B cell (primary cell): ENCODE data around the gene JAG2. TPM values are rescaled to one million over a fixed set of nuclear protein-coding genes. Genes with fewer than 3 reads are reported as not detected.

ENCODE experiments used
- ATAC-seq: fragments of 200-7000 bp; cut with Tn5 transposase; one replicate; pipeline ENCODE4 v1.10.0; 2021; ENCODE audit warnings: low read depth, mild to moderate bottlenecking, moderate number of reproducible peaks, moderate library complexity
- CTCF ChIA-PET: fragments of 350-600 bp; sonication (Branson Sonifier 250); formaldehyde crosslinking; loops from one replicate; lab custom pipeline; 2021; ENCODE audit warnings: antibody characterized with exemption, inconsistent platforms; lab: Charles Lee
- POLR2A ChIA-PET: fragments of 350-600 bp; sonication (Branson Sonifier 250); formaldehyde crosslinking; loops from one replicate; lab custom pipeline; 2021; ENCODE audit warnings: antibody characterized with exemption; lab: Charles Lee
- DNase-seq: peaks from one replicate; pipeline ENCODE4 v3.0.0; 2013
- H2AFZ ChIP-seq: 2 replicates; pipeline ENCODE4 v1.6.1; 2012; ENCODE audit warnings: mild to moderate bottlenecking, low read depth, low read length; ENCODE audit not compliant: insufficient read depth, poor library complexity, severe bottlenecking
- H3K27ac ChIP-seq, 2 donors: 1 replicate in 1 of 2; 2 replicates in 1 of 2; pipeline ENCODE4 v1.5.1; 2012 to 2013; ENCODE audit warnings: low read length in 2 of 2, mild to moderate bottlenecking in 2 of 2, moderate library complexity in 1 of 2
- H3K27me3 ChIP-seq, 4 experiments: fragments of 200-600 bp in 1 of 4; sonication (generic) in 1 of 4; replicated peaks in 1 of 4; 1 replicate in 2 of 4; 2 replicates in 2 of 4; pipeline versions ENCODE4 v1.6.1 to v1.7.0; 2013 to 2016; ENCODE audit warnings: low read length in 3 of 4, mild to moderate bottlenecking in 2 of 4, mixed read lengths in 1 of 4, moderate library complexity in 1 of 4; ENCODE audit not compliant: insufficient read depth in 4 of 4, control insufficient read depth in 3 of 4; ENCODE audit errors: control extremely low read depth in 1 of 4
- H3K36me3 ChIP-seq, 2 experiments: replicated peaks in 1 of 2; 1 replicate in 1 of 2; 2 replicates in 1 of 2; pipeline versions ENCODE4 v1.6.1 to v1.7.1; 2013; ENCODE audit warnings: low read length in 1 of 2; ENCODE audit not compliant: insufficient read depth in 2 of 2, control insufficient read depth in 1 of 2; ENCODE audit errors: control extremely low read depth in 1 of 2, extremely low read depth in 1 of 2
- H3K4me1 ChIP-seq, 2 donors: fragments of 200-600 bp in 1 of 2; sonication (generic) in 1 of 2; 1 replicate in 1 of 2; 2 replicates in 1 of 2; pipeline versions ENCODE4 v1.5.1 to v1.6.1; 2013 to 2017; ENCODE audit warnings: low read length in 2 of 2; ENCODE audit not compliant: control insufficient read depth in 2 of 2, insufficient read depth in 2 of 2
- H3K4me2 ChIP-seq: replicated peaks from 2 replicates; pipeline ENCODE3; 2012; ENCODE audit warnings: mild to moderate bottlenecking, low read depth, low read length; ENCODE audit not compliant: poor library complexity, severe bottlenecking
- H3K4me3 ChIP-seq, 5 experiments: fragments of 200-600 bp in 1 of 5; sonication (generic) in 1 of 5; 1 replicate in 3 of 5; 2 replicates in 2 of 5; pipeline versions ENCODE4 v1.5.1 to v1.7.0; 2011 to 2016; ENCODE audit warnings: low read length in 4 of 5, mild to moderate bottlenecking in 4 of 5, low read depth in 2 of 5, control low read depth in 1 of 5, moderate library complexity in 1 of 5; ENCODE audit not compliant: insufficient read depth in 1 of 5; ENCODE audit errors: control extremely low read depth in 1 of 5, extremely low read depth in 1 of 5
- H3K79me2 ChIP-seq: fragments of 200-600 bp; sonication (generic); one replicate; pipeline ENCODE4 v1.6.0; 2016; ENCODE audit warnings: low read length; ENCODE audit not compliant: control insufficient read depth, insufficient read depth
- H3K9ac ChIP-seq: fragments of 200-600 bp; sonication (generic); 2 replicates; pipeline ENCODE4 v1.6.1; 2017; ENCODE audit warnings: mild to moderate bottlenecking, low read length, moderate library complexity
- H3K9me3 ChIP-seq, 3 donors: one replicate each; pipeline versions ENCODE4 v1.6.1 to v1.7.1; 2013; ENCODE audit warnings: low read length in 2 of 3; ENCODE audit not compliant: control insufficient read depth in 2 of 3, insufficient read depth in 1 of 3; ENCODE audit errors: control extremely low read depth in 1 of 3
- H4K20me1 ChIP-seq: 2 replicates; pipeline ENCODE4 v1.6.0; 2012; ENCODE audit warnings: mild to moderate bottlenecking, low read length; ENCODE audit not compliant: insufficient read depth, control insufficient read depth, poor library complexity, severe bottlenecking
- H3K27ac Mint-ChIP-seq: one replicate; pipeline ENCODE4 v1.8.0; 2021; ENCODE audit warnings: mixed read lengths
- H3K27me3 Mint-ChIP-seq: one replicate; pipeline ENCODE4 v1.8.0; 2021; ENCODE audit warnings: mixed read lengths
- H3K4me1 Mint-ChIP-seq: one replicate; pipeline ENCODE4 v1.8.0; 2021; ENCODE audit warnings: mixed read lengths
- H3K4me3 Mint-ChIP-seq: one replicate; pipeline ENCODE4 v1.8.0; 2021; ENCODE audit warnings: mixed read lengths
- H3K9me3 Mint-ChIP-seq: one replicate; pipeline ENCODE4 v1.8.0; 2022; ENCODE audit warnings: mixed read lengths; ENCODE audit not compliant: insufficient read depth
- CTCF ChIP-seq: fragments of 200-600 bp; IDR thresholded peaks from one replicate; pipeline ENCODE4 v1.8.0; 2022; ENCODE audit warnings: antibody characterized with exemption, mild to moderate bottlenecking
- EZH2 ChIP-seq: IDR thresholded peaks from 2 replicates; pipeline ENCODE4 v1.6.1; 2012; ENCODE audit warnings: borderline replicate concordance, low read depth, mild to moderate bottlenecking, moderate library complexity, low read length; ENCODE audit not compliant: insufficient read depth, poor library complexity, severe bottlenecking
- WGBS: methylation state at CpG from one replicate; pipeline ENCODE4 v1.1.5; 2013; ENCODE audit warnings: missing lambda C conversion rate; ENCODE audit not compliant: insufficient coverage; 5-methylcytosine and 5-hydroxymethylcytosine counted together
- intact Hi-C: fragments of 100-400 bp; cut with micrococcal nuclease; formaldehyde crosslinking; loops from one replicate; pipeline ENCODE4 v1.10.0; 2022
- polyA plus RNA-seq: library from polyadenylated mRNA; depleted of rRNA; stranded (reverse); fragments of >200 nt; gene quantifications from 2 replicates; pipeline ENCODE4 v1.2.3, GENCODE V29; 2012
- total RNA-seq, 2 donors: library from RNA; stranded (reverse); fragments of 120-200 nt in 1 of 2; gene quantifications; 1 replicate in 1 of 2; 2 replicates in 1 of 2; pipeline versions ENCODE4 v1.2.3 to v1.2.4, GENCODE V29; 2013 to 2022

JAG2 gene
- total and polyA plus RNA-seq, 2 donors (not counting 1 experiment from before 2014, with no cell fraction given), result 0.27 to 0.34 TPM

DNA sequence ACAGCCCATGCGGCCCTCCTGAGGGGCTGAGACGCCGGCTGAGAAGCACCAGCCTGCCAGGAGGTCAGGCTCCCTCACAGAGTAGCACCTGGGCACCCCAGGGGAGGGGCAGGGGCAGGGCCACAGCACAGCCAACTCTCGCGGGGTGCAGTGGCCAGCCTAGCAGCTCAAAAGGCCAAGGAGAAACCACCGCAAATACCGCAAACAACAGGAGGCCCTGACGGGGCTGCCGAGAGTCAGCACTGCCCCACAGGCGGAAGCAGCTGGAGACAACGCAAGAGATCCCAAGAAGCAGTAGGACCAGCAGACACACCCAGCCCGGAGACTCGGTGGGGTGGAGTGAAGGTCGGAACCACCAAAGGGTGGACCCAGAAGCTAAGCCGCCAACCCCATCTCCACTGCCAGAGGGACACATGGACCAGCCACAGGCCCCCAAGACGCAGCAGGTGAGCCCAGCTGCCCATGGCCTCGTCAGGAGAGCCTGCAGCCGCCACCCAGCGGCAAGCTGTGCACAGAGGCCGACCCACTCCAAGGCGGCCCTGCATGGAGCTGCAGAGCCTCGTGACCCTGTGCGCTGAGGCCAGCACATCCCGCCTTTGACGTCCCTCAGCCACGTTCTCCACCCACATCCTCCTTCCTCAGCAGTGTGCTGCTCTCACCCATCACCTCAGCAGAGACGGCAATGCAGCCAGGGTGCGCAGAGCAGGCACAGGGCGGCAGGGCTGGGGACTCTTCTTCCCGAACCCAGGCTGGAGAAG, 48.1 kb upstream of the JAG2 start:
- Histone ChIP-seq H3K27ac (no peak overlapping the region), H3K36me3 (peaks cover 2 to 43% of the 10 kb centered on the region in 2 experiments), H3K27me3 (no peaks in the 10 kb centered on the region), H3K9ac (no peak overlapping the region), H2AFZ (no peak overlapping the region), H3K4me3 (no peak overlapping the region), H3K9me3 (peaks cover 0 to 7% (median 0%) of the 10 kb centered on the region in 3 donors), H3K4me2 (no peak overlapping the region), H3K4me1 (no peaks in the 10 kb centered on the region), H4K20me1 (peaks cover 23% of the 10 kb centered on the region), H3K79me2 (peaks cover 5% of the 10 kb centered on the region)
- H3K27ac Mint-ChIP-seq, result no peak overlapping the region
- no peaks in the 10 kb centered on the region for H3K27me3 Mint-ChIP-seq
- intact Hi-C loops, result no loop called here
- 97% methylated on average over 30 of the region's 30 CpGs for WGBS
- DNase-seq (no peak), ATAC-seq (no peak)
- H3K9me3 Mint-ChIP-seq, result no peaks in the 10 kb centered on the region
- no peaks in the 10 kb centered on the region for H3K4me1 Mint-ChIP-seq
- ChIA-PET POLR2A (no interaction called here), CTCF (no interaction called here)
- TF ChIP-seq EZH2 (no peak), CTCF (no peak)
- H3K4me3 Mint-ChIP-seq, result no peak overlapping the region

DNA sequence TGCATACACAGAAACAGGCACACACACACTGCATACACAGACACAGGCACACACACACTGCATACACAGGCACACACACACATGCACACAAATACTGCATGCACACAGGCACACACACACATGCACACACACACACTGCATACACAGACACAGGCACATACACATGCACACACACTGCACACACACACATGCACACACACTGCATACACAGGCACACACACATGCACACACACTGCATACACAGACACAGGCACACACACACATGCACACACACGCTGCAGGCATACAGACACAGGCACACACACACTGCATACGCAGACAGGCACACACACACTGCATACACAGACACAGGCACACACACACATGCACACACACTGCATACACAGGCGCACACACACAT, 47.0 kb upstream of the JAG2 start:
- no peak overlapping the region for H3K9ac ChIP-seq
- intact Hi-C loops, result no loop called here
- peaks cover 0 to 7% (median 0%) of the 10 kb centered on the region in 3 donors for H3K9me3 ChIP-seq
- Mint-ChIP-seq H3K4me3 (no peak overlapping the region), H3K27me3 (no peaks in the 10 kb centered on the region), H3K4me1 (no peaks in the 10 kb centered on the region), H3K9me3 (no peaks in the 10 kb centered on the region), H3K27ac (no peak overlapping the region)
- peaks cover 2 to 39% of the 10 kb centered on the region in 2 experiments for H3K36me3 ChIP-seq
- no peak overlapping the region for H3K4me2 ChIP-seq
- no peaks in the 10 kb centered on the region for H3K4me1 ChIP-seq
- TF ChIP-seq EZH2, result no peak
- no peak for TF ChIP-seq CTCF
- H3K27me3 ChIP-seq, result no peaks in the 10 kb centered on the region
- peaks cover 2% of the 10 kb centered on the region for H3K79me2 ChIP-seq
- WGBS, result 79% methylated on average over 3 of the region's 3 CpGs
- ATAC-seq (no peak), DNase-seq (no peak)
- no peak overlapping the region for H3K4me3 ChIP-seq
- H4K20me1 ChIP-seq, result peaks cover 20% of the 10 kb centered on the region
- H2AFZ ChIP-seq, result no peak overlapping the region
- POLR2A ChIA-PET, result no interaction called here
- H3K27ac ChIP-seq, result no peak overlapping the region
- CTCF ChIA-PET, result no interaction called here
